Measurements from ENCODE around the gene PCBD1. TPM values are rescaled to one million over a fixed set of nuclear protein-coding genes. Genes with fewer than 3 reads are reported as not detected.

Gene PCBD1
- total RNA-seq, 1 experiment from 2014 or later, result 39.7 TPM

DNA sequence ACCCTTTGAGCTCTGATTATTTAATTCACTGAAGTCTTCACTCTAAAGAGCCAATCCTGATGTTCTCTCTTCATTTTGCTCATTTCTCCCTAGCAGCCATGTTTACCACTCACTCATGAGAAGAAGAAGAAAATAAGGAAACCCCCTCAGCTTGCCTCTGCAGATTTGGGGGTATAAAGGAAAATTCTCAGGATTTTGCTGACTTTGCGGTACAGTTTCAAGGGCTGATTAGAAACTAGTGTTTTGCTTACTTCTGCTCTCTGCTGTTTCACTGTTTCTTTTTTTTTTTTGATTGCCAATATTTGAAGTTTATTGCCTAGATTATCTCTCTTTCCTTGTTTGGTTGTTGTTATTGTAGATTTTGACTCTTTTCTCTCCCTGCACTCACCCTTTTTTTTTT is 23.4 kb downstream of the PCBD1 start:
- H3K4me1 ChIP-seq (ENCODE audit: insufficient read depth, low read length), result peaks cover 2% of the 10 kb centered on the region; the same call in 1 of the 2 replicates
- Mint-ChIP-seq H3K9me3 (peaks cover 0 to 3% of the 10 kb centered on the region in 2 experiments; a peak in 2 of 5 replicates), H3K4me1 (peaks cover 12 to 13% of the 10 kb centered on the region in 2 experiments), H3K27me3 (ENCODE audit: low read depth) (no peaks in the 10 kb centered on the region), H3K4me3 (no peak overlapping the region), H3K36me3 (ENCODE audit: insufficient read depth in 1 of 3, low read depth in 3 of 3) (peaks cover 19 to 59% (median 47%) of the 10 kb centered on the region in 3 experiments), H3K27ac (peak overlapping the region in 1 of 3 experiments; percentile 54; a peak in 2 of 7 replicates)
- no peak overlapping the region for H2BK20ac ChIP-seq (ENCODE audit: low read depth, low read length, poor library complexity, severe bottlenecking)
- no peak overlapping the region for H4K8ac ChIP-seq (replicated peaks; ENCODE audit: insufficient read length, low read depth, low read length)
- no peaks in the 10 kb centered on the region for H3K79me1 ChIP-seq (ENCODE audit: insufficient read depth, low read depth, low read length, poor library complexity, severe bottlenecking)
- no peak overlapping the region for H4K5ac ChIP-seq (ENCODE audit: insufficient read length, low read depth, low read length)
- H3K4ac ChIP-seq (ENCODE audit: low read depth, low read length), result no peak overlapping the region
- no peaks in the 10 kb centered on the region for H4K20me1 ChIP-seq (ENCODE audit: control insufficient read depth, insufficient read depth, insufficient read length)
- TF ChIP-seq, protein P1, sequence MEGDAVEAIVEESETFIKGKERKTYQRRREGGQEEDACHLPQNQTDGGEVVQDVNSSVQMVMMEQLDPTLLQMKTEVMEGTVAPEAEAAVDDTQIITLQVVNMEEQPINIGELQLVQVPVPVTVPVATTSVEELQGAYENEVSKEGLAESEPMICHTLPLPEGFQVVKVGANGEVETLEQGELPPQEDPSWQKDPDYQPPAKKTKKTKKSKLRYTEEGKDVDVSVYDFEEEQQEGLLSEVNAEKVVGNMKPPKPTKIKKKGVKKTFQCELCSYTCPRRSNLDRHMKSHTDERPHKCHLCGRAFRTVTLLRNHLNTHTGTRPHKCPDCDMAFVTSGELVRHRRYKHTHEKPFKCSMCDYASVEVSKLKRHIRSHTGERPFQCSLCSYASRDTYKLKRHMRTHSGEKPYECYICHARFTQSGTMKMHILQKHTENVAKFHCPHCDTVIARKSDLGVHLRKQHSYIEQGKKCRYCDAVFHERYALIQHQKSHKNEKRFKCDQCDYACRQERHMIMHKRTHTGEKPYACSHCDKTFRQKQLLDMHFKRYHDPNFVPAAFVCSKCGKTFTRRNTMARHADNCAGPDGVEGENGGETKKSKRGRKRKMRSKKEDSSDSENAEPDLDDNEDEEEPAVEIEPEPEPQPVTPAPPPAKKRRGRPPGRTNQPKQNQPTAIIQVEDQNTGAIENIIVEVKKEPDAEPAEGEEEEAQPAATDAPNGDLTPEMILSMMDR (conservative IDR thresholded peaks at IDR 0.05), result no peak
- H2BK120ac ChIP-seq (ENCODE audit: low read depth, low read length, poor library complexity, severe bottlenecking), result no peak overlapping the region
- H3K79me2 ChIP-seq (ENCODE audit: insufficient read depth, low read length), result no peaks in the 10 kb centered on the region
- H3K4me2 ChIP-seq (ENCODE audit: insufficient read depth, insufficient read length, low read length), result no peak overlapping the region
- H3K23ac ChIP-seq (ENCODE audit: insufficient read length, low read depth, low read length), result no peak overlapping the region
- H2BK12ac ChIP-seq (ENCODE audit: insufficient read length, low read depth, low read length), result no peak overlapping the region
- H3K23me2 ChIP-seq (ENCODE audit: insufficient read length, low read depth, low read length, poor library complexity, severe bottlenecking), result no peaks in the 10 kb centered on the region
- no peak overlapping the region for H2BK5ac ChIP-seq (ENCODE audit: insufficient read length, low read length)
- no peaks in the 10 kb centered on the region for H3K9me3 ChIP-seq (ENCODE audit: control insufficient read depth, low read depth, low read length)
- no peak overlapping the region for H4K91ac ChIP-seq (ENCODE audit: insufficient read length, low read depth, low read length)
- no peak for DNase-seq
- peak overlapping the region; percentile 10 for H3K27ac ChIP-seq (ENCODE audit: insufficient read length, low read depth, low read length)
- H3K18ac ChIP-seq (ENCODE audit: insufficient read length, low read depth, low read length), result no peak overlapping the region
- no peak overlapping the region for H3K9ac ChIP-seq (ENCODE audit: extremely low read depth, insufficient read length, low read length)
- no peaks in the 10 kb centered on the region for H3K27me3 ChIP-seq (ENCODE audit: insufficient read depth, low read length)
- no peak overlapping the region for H3K56ac ChIP-seq (ENCODE audit: insufficient read length, low read depth, low read length)
- no peak overlapping the region for H3T11ph ChIP-seq (ENCODE audit: low read length)
- H2AK5ac ChIP-seq (ENCODE audit: insufficient read length, low read length), result no peak overlapping the region
- WGBS (ENCODE audit: extremely low coverage, insufficient read length, low lambda C conversion rate), result no CpG with 5 or more reads among the region's 1 CpG
- no peak overlapping the region for H3K14ac ChIP-seq (ENCODE audit: insufficient read depth, low read length)
- H2BK15ac ChIP-seq (ENCODE audit: low read depth, low read length), result no peak overlapping the region
- H2AFZ ChIP-seq (ENCODE audit: low read length), result no peak overlapping the region

Data from H9 (cell line).